GM21825 (cell line): ENCODE measurements around the gene MBNL2.
"Not testable (repeated sequence)": the region's sequence is repeated elsewhere in the genome, so short reads cannot be mapped to it uniquely, and the experiment has no call there.

Experiments
- ATAC-seq: cut with Tn5 transposase; IDR thresholded peaks from one replicate; pipeline ENCODE4 v1.9.1; 2021; ENCODE audit warnings: mild to moderate bottlenecking, moderate library complexity; ENCODE audit not compliant: unreplicated experiment

Gene MBNL2

GRCh38 chr13:97207252-97207651, 14.9 kb upstream of the MBNL2 start:
- ATAC-seq: not testable (repeated sequence)

GRCh38 chr13:97211300-97211699, 10.8 kb upstream of the MBNL2 start:
- no peak for ATAC-seq

GRCh38 chr13:97212004-97212403, 10.1 kb upstream of the MBNL2 start:
- ATAC-seq: no peak

GRCh38 chr13:97212601-97213040, 9.5 kb upstream of the MBNL2 start:
- no peak for ATAC-seq

GRCh38 chr13:97214921-97215320, 7.2 kb upstream of the MBNL2 start:
- peak; percentile 19 for ATAC-seq

- peak; percentile 53 for ATAC-seq
Measured at GRCh38 chr13:97215325-97215724, 6.8 kb upstream of the MBNL2 start.

- ATAC-seq: no peak
Measured at GRCh38 chr13:97219226-97219625, 2.9 kb upstream of the MBNL2 start.

- no peak for ATAC-seq
Measured at GRCh38 chr13:97220151-97220900, 1.8 kb upstream of the MBNL2 start.

- ATAC-seq: no peak
Measured at GRCh38 chr13:97221046-97221445, 1.1 kb upstream of the MBNL2 start.

- ATAC-seq: no peak
Measured at GRCh38 chr13:97221466-97221865, 667 bp upstream of the MBNL2 start.

- no peak for ATAC-seq
Measured at GRCh38 chr13:97223037-97223710, 1.0 kb downstream of the MBNL2 start.

GRCh38 chr13:97223711-97224541, 1.8 kb downstream of the MBNL2 start:
- peak; percentile 24 for ATAC-seq

GRCh38 chr13:97224544-97225300, 2.6 kb downstream of the MBNL2 start:
- no peak for ATAC-seq

GRCh38 chr13:97225533-97225932, 3.4 kb downstream of the MBNL2 start:
- ATAC-seq: no peak

- ATAC-seq: no peak
Measured at GRCh38 chr13:97226013-97226412, 3.9 kb downstream of the MBNL2 start.

GRCh38 chr13:97226788-97227627, 4.9 kb downstream of the MBNL2 start:
- peak; percentile 54 for ATAC-seq

GRCh38 chr13:97228850-97229521, 6.9 kb downstream of the MBNL2 start:
- no peak for ATAC-seq

- ATAC-seq: no peak
Measured at GRCh38 chr13:97229699-97230098, 7.6 kb downstream of the MBNL2 start.

GRCh38 chr13:97231118-97231828, 9.1 kb downstream of the MBNL2 start:
- ATAC-seq: no peak
